Small intestine (tissue), 7 donors: ENCODE measurements around the gene CAPN11. TPM values are rescaled to one million over a fixed set of nuclear protein-coding genes. Genes with fewer than 3 reads are reported as not detected.
A peak's percentile ranks its signal among the peaks of the same experiment; 100 is the strongest.

ENCODE experiments used
- DNase-seq, 2 donors: peaks; one replicate each; pipeline versions ENCODE4 v3.0.0 to v3.0.0-alpha.2; 2013
- FAIRE-seq: peaks from 2 replicates; lab custom pipeline; 2012; peaks lifted over from hg19 to GRCh38; lab: Jason Lieb, UNC
- H3K27ac ChIP-seq, 3 donors: one replicate each; pipeline ENCODE4 v1.5.1; 2013; ENCODE audit warnings: low read length in 2 of 3, mild to moderate bottlenecking in 2 of 3, control low read depth in 1 of 3, inconsistent platforms in 1 of 3, low read depth in 1 of 3, moderate library complexity in 1 of 3
- H3K27me3 ChIP-seq, 3 donors: one replicate each; pipeline ENCODE4 v1.6.1; 2013; ENCODE audit warnings: low read length in 3 of 3, inconsistent platforms in 1 of 3; ENCODE audit not compliant: control insufficient read depth in 3 of 3, insufficient read depth in 3 of 3
- H3K36me3 ChIP-seq, 3 donors: one replicate each; pipeline ENCODE4 v1.6.1; 2013; ENCODE audit warnings: low read length in 3 of 3, inconsistent platforms in 1 of 3, low read depth in 1 of 3, mild to moderate bottlenecking in 1 of 3, moderate library complexity in 1 of 3; ENCODE audit not compliant: control insufficient read depth in 3 of 3, insufficient read depth in 2 of 3
- H3K4me1 ChIP-seq, 3 donors: one replicate each; pipeline ENCODE4 v1.6.1; 2013; ENCODE audit warnings: low read length in 2 of 3, inconsistent platforms in 1 of 3, low read depth in 1 of 3, mild to moderate bottlenecking in 1 of 3, moderate library complexity in 1 of 3; ENCODE audit not compliant: control insufficient read depth in 3 of 3, insufficient read depth in 2 of 3
- H3K4me3 ChIP-seq, 3 donors: one replicate each; pipeline ENCODE4 v1.5.1; 2013; ENCODE audit warnings: low read length in 3 of 3, control low read depth in 1 of 3, inconsistent platforms in 1 of 3, low read depth in 1 of 3, mild to moderate bottlenecking in 1 of 3, moderate library complexity in 1 of 3
- H3K9me3 ChIP-seq, 2 donors: one replicate each; pipeline ENCODE4 v1.6.1; 2013; ENCODE audit warnings: low read depth in 1 of 2, low read length in 1 of 2; ENCODE audit not compliant: control insufficient read depth in 2 of 2, insufficient read depth in 1 of 2
- WGBS, 3 donors: extraction: QIAGEN DNeasy Blood & Tissue Kit; methylation state at CpG; one replicate each; pipeline ENCODE4 v1.1.7; 2013; 5-methylcytosine and 5-hydroxymethylcytosine counted together
- polyA plus RNA-seq, 4 donors: library from polyadenylated mRNA; stranded (reverse) in 3 of 4; unstranded in 1 of 4; fragments of 200-250 nt in 3 of 4; fragments of 120-200 nt in 1 of 4; gene quantifications; one replicate each; pipeline versions ENCODE4 v1.2.1 to v1.2.3, GENCODE V29; 2013
- donor health status: healthy with polysubstance abuse.
- donor health status: control.
- donor health status: control.
- donor health status: Bipolar disorder and iron deficiency.
- donor health status: healthy.

CAPN11 gene
- polyA plus RNA-seq, 4 donors = 0.18 TPM; not detected in 3

GRCh38 chr6:44207966-44208365 lies 49.3 kb downstream of the CAPN11 start:
- no peak for FAIRE-seq
- WGBS, 3 donors = 75 to 90% (median 79%) methylated on average over 6 of the region's 6 CpGs
- no peak overlapping the region for H3K27ac ChIP-seq

GRCh38 chr6:44211284-44211683 lies 52.7 kb downstream of the CAPN11 start:
- no peaks in the 10 kb centered on the region for H3K36me3 ChIP-seq
- H3K27ac ChIP-seq = no peak overlapping the region
- no peaks in the 10 kb centered on the region for H3K4me1 ChIP-seq
- WGBS, 3 donors = 90 to 95% (median 91%) methylated on average over 3 of the region's 3 CpGs
- H3K9me3 ChIP-seq = no peaks in the 10 kb centered on the region
- DNase-seq (no peak), FAIRE-seq (no peak)
- H3K4me3 ChIP-seq = no peak overlapping the region
- no peaks in the 10 kb centered on the region for H3K27me3 ChIP-seq

More at GRCh38 chr6:44207966-44208365, 49.3 kb downstream of the CAPN11 start:
- no peak for DNase-seq
- H3K36me3 ChIP-seq = no peaks in the 10 kb centered on the region
- no peaks in the 10 kb centered on the region for H3K9me3 ChIP-seq
- no peak overlapping the region for H3K4me3 ChIP-seq
- no peaks in the 10 kb centered on the region for H3K27me3 ChIP-seq
- H3K4me1 ChIP-seq = peaks cover 0 to 4% (median 0%) of the 10 kb centered on the region in 3 donors

GRCh38 chr6:44214307-44214706 lies 55.7 kb downstream of the CAPN11 start:
- 83 to 92% (median 92%) methylated on average over 6 of the region's 6 CpGs for WGBS, 3 donors
- no peak for DNase-seq

GRCh38 chr6:44216677-44217331 lies 58.2 kb downstream of the CAPN11 start, which contains the start of gene MYMX:
MYMX (plus strand) TSS chr6:44216926; CDS start chr6:44217472, 546 bp downstream.
- Histone ChIP-seq H3K4me3 (no peak within 1 kb of the TSS), H3K36me3 (no peaks in the 10 kb centered on the region), H3K27me3 (no peaks in the 10 kb centered on the region), H3K4me1 (peaks cover 0 to 37% (median 5%) of the 10 kb centered on the region in 3 donors), H3K9me3 (no peaks in the 10 kb centered on the region), H3K27ac (peak within 1 kb of the TSS in 1 of 3 donors; percentile 73)
- WGBS, 3 donors = 12 to 31% (median 23%) methylated on average over 7 of the region's 7 CpGs
- FAIRE-seq (no peak), DNase-seq (peak; percentile 15 to 38)

More at GRCh38 chr6:44214307-44214706, 55.7 kb downstream of the CAPN11 start:
- FAIRE-seq = no peak
- H3K4me1 ChIP-seq = peaks cover 0 to 22% (median 0%) of the 10 kb centered on the region in 3 donors
- H3K36me3 ChIP-seq = no peaks in the 10 kb centered on the region
- no peak overlapping the region for H3K27ac ChIP-seq
- H3K4me3 ChIP-seq = no peak overlapping the region
- no peaks in the 10 kb centered on the region for H3K27me3 ChIP-seq
- H3K9me3 ChIP-seq = no peaks in the 10 kb centered on the region

- Histone ChIP-seq H3K9me3 (no peaks in the 10 kb centered on the region), H3K36me3 (no peaks in the 10 kb centered on the region), H3K4me3 (no peak overlapping the region), H3K27me3 (no peaks in the 10 kb centered on the region), H3K27ac (peak overlapping the region in 1 of 3 donors; percentile 73), H3K4me1 (peaks cover 0 to 41% (median 5%) of the 10 kb centered on the region in 3 donors)
- DNase-seq (no peak), FAIRE-seq (no peak)
- WGBS, 3 donors = 71 to 92% (median 83%) methylated on average over 15 to 16 of the region's 16 CpGs
Measured at GRCh38 chr6:44217332-44218143, 58.9 kb downstream of the CAPN11 start.

- H3K27me3 ChIP-seq = peaks cover 0 to 2% (median 0%) of the 10 kb centered on the region in 3 donors
- H3K4me1 ChIP-seq = peaks cover 0 to 50% (median 5%) of the 10 kb centered on the region in 3 donors
- H3K9me3 ChIP-seq = no peaks in the 10 kb centered on the region
- peak overlapping the region; percentile 16 to 57 (median 38) for H3K4me3 ChIP-seq
- H3K27ac ChIP-seq = peak overlapping the region in 2 of 3 donors; percentile 72 to 73
- H3K36me3 ChIP-seq = no peaks in the 10 kb centered on the region
- no peak for FAIRE-seq
- WGBS, 3 donors = 1% methylated on average over 32 to 45 of the region's 45 CpGs
- peak; percentile 50 to 90 for DNase-seq
Measured at GRCh38 chr6:44219053-44219814, 60.6 kb downstream of the CAPN11 start.

GRCh38 chr6:44219815-44220784 lies 61.5 kb downstream of the CAPN11 start:
- H3K4me1 ChIP-seq = peaks cover 0 to 58% (median 5%) of the 10 kb centered on the region in 3 donors
- peak overlapping the region in 2 of 3 donors; percentile 47 to 58 for H3K27ac ChIP-seq
- peaks cover 0 to 2% (median 0%) of the 10 kb centered on the region in 3 donors for H3K27me3 ChIP-seq
- FAIRE-seq = no peak
- no peak for DNase-seq
- 55 to 60% (median 57%) methylated on average over 25 to 28 of the region's 28 CpGs for WGBS, 3 donors
- H3K4me3 ChIP-seq = peak overlapping the region; percentile 16 to 38 (median 28)
- no peaks in the 10 kb centered on the region for H3K36me3 ChIP-seq
- no peaks in the 10 kb centered on the region for H3K9me3 ChIP-seq
